ENCODE data around the gene GOT2. TPM values are rescaled to one million over a fixed set of nuclear protein-coding genes. Genes with fewer than 3 reads are reported as not detected.
A peak's percentile ranks its signal among the peaks of the same experiment; 100 is the strongest.

GOT2 gene
- total RNA-seq, 1 experiment from 2014 or later, result 96.9 TPM

GRCh38 chr16:58684354-58685083 is 49.6 kb downstream of the GOT2 start, which contains the start of gene SLC38A7:
Gene SLC38A7, minus strand, starts transcription at chr16:58684770. Its CDS starts 4,644 bp downstream, at chr16:58680126.
- peak; percentile 76 for DNase-seq (ENCODE audit: unreplicated experiment)
- CTCF ChIA-PET, result interaction anchor here (0.6 to 1.2 kb wide), 9 partner anchors 9 to 828 kb away, joined by 3 to 5 read pairs (median 4); no protein-coding TSS in a partner anchor
- H3K27me3 Mint-ChIP-seq (ENCODE audit: insufficient read depth, unreplicated experiment), result no peaks in the 10 kb centered on the region
- no peak for TF ChIP-seq CTCF (IDR thresholded peaks at IDR 0.05; ENCODE audit: unreplicated experiment)
- H3K27ac Mint-ChIP-seq (ENCODE audit: low read depth, unreplicated experiment), result peak within 1 kb of the TSS; percentile 73
- peak within 1 kb of the TSS; percentile 86 for H3K4me3 Mint-ChIP-seq (ENCODE audit: unreplicated experiment)
- H3K36me3 Mint-ChIP-seq (ENCODE audit: insufficient read depth, unreplicated experiment), result no peaks in the 10 kb centered on the region
- POLR2A ChIA-PET, result interaction anchor here (0.6 to 1.9 kb wide), 11 partner anchors 8 to 252 kb away, joined by 3 to 8 read pairs (median 3); no protein-coding TSS in a partner anchor
- no peaks in the 10 kb centered on the region for H3K9me3 Mint-ChIP-seq (ENCODE audit: unreplicated experiment)
- no TSS peak for BruUV-seq (replicated peaks)
- intact Hi-C loops (cut with micrococcal nuclease), result loop anchor here (10.0 kb wide), 1 partner anchor 50 kb away; the partner anchor contains the start of gene GOT2
- H3K4me1 Mint-ChIP-seq (ENCODE audit: insufficient read depth, unreplicated experiment), result peaks cover 16% of the 10 kb centered on the region

- H3K4me1 Mint-ChIP-seq (ENCODE audit: insufficient read depth, unreplicated experiment), result peaks cover 16% of the 10 kb centered on the region
- no peak for TF ChIP-seq CTCF (IDR thresholded peaks at IDR 0.05; ENCODE audit: unreplicated experiment)
- BruUV-seq (replicated peaks), result no TSS peak
- H3K9me3 Mint-ChIP-seq (ENCODE audit: unreplicated experiment), result no peaks in the 10 kb centered on the region
- H3K4me3 Mint-ChIP-seq (ENCODE audit: unreplicated experiment), result peak overlapping the region; percentile 86
- POLR2A ChIA-PET, result interaction anchor here (0.5 to 1.9 kb wide), 6 partner anchors 15 to 75 kb away, joined by 3 to 8 read pairs (median 4); no protein-coding TSS in a partner anchor
- DNase-seq (ENCODE audit: unreplicated experiment), result no peak
- intact Hi-C loops (cut with micrococcal nuclease), result loop anchor here (10.0 kb wide), 1 partner anchor 51 kb away; the partner anchor contains the start of gene GOT2
- H3K36me3 Mint-ChIP-seq (ENCODE audit: insufficient read depth, unreplicated experiment), result no peaks in the 10 kb centered on the region
- CTCF ChIA-PET, result interaction anchor here (0.6 to 1.2 kb wide), 7 partner anchors 9 to 827 kb away, joined by 3 to 5 read pairs (median 4); no protein-coding TSS in a partner anchor
- no peaks in the 10 kb centered on the region for H3K27me3 Mint-ChIP-seq (ENCODE audit: insufficient read depth, unreplicated experiment)
- peak overlapping the region; percentile 73 for H3K27ac Mint-ChIP-seq (ENCODE audit: low read depth, unreplicated experiment)
Observed at GRCh38 chr16:58684001-58684353, 50.1 kb downstream of the GOT2 start.

- H3K4me1 Mint-ChIP-seq (ENCODE audit: insufficient read depth, unreplicated experiment), result peaks cover 16% of the 10 kb centered on the region
- no peak overlapping the region for H3K27ac Mint-ChIP-seq (ENCODE audit: low read depth, unreplicated experiment)
- no TSS peak for BruUV-seq (replicated peaks)
- peaks cover 11% of the 10 kb centered on the region for H3K36me3 Mint-ChIP-seq (ENCODE audit: insufficient read depth, unreplicated experiment)
- no peak for DNase-seq (ENCODE audit: unreplicated experiment)
- CTCF ChIA-PET, result interaction anchor here (0.9 to 3.0 kb wide), 3 partner anchors 20 to 76 kb away, joined by 3 to 36 read pairs (median 5); no protein-coding TSS in a partner anchor
- H3K9me3 Mint-ChIP-seq (ENCODE audit: unreplicated experiment), result no peaks in the 10 kb centered on the region
- no peaks in the 10 kb centered on the region for H3K27me3 Mint-ChIP-seq (ENCODE audit: insufficient read depth, unreplicated experiment)
- no peak for TF ChIP-seq CTCF (IDR thresholded peaks at IDR 0.05; ENCODE audit: unreplicated experiment)
- POLR2A ChIA-PET, result interaction anchor here (1.9 kb wide), 1 partner anchor 76 kb away, joined by 6 read pairs; no protein-coding TSS in a partner anchor
- intact Hi-C loops (cut with micrococcal nuclease), result loop anchor here (10.0 kb wide), 1 partner anchor 55 kb away; the partner anchor contains the start of gene GOT2
- no peak overlapping the region for H3K4me3 Mint-ChIP-seq (ENCODE audit: unreplicated experiment)
Observed at GRCh38 chr16:58679763-58680162, 54.4 kb downstream of the GOT2 start.

- Mint-ChIP-seq H3K9me3 (ENCODE audit: unreplicated experiment) (no peaks in the 10 kb centered on the region), H3K36me3 (ENCODE audit: insufficient read depth, unreplicated experiment) (peaks cover 11% of the 10 kb centered on the region), H3K4me3 (ENCODE audit: unreplicated experiment) (no peak overlapping the region), H3K4me1 (ENCODE audit: insufficient read depth, unreplicated experiment) (peaks cover 12% of the 10 kb centered on the region), H3K27me3 (ENCODE audit: insufficient read depth, unreplicated experiment) (no peaks in the 10 kb centered on the region), H3K27ac (ENCODE audit: low read depth, unreplicated experiment) (no peak overlapping the region)
- CTCF ChIA-PET, result interaction anchor here (0.6 to 3.0 kb wide), 6 partner anchors 21 to 85 kb away, joined by 3 to 36 read pairs (median 4); no protein-coding TSS in a partner anchor
- intact Hi-C loops (cut with micrococcal nuclease), result no loop called here
- no TSS peak for BruUV-seq (replicated peaks)
- peak; percentile 59 for DNase-seq (ENCODE audit: unreplicated experiment)
- POLR2A ChIA-PET, result interaction anchor here (1.0 to 1.9 kb wide), 2 partner anchors 73 to 77 kb away, joined by 3 to 6 read pairs; no protein-coding TSS in a partner anchor
- peak; percentile 41 for TF ChIP-seq CTCF (IDR thresholded peaks at IDR 0.05; ENCODE audit: unreplicated experiment)
Observed at GRCh38 chr16:58678716-58679115, 55.4 kb downstream of the GOT2 start.
